Adrenal gland (tissue), 12 donors: ENCODE measurements around the gene ABHD12B. TPM values are rescaled to one million over a fixed set of nuclear protein-coding genes. Genes with fewer than 3 reads are reported as not detected.

ENCODE experiments used
- DNase-seq, 7 donors: peaks; one replicate each; pipeline ENCODE4 v3.0.0-alpha.2; 2019 to 2020
- H3K27ac ChIP-seq, 5 donors: fragments of 200-600 bp; sonication (generic) in 4 of 5; 1 replicate in 3 of 5; 2 replicates in 2 of 5; pipeline versions ENCODE4 v1.5.1 to v1.8.0; 2016 to 2020; ENCODE audit warnings: mild to moderate bottlenecking in 1 of 5
- H3K27me3 ChIP-seq: fragments of 200-600 bp; 2 replicates; pipeline ENCODE4 v1.8.0; 2021
- H3K36me3 ChIP-seq, 2 donors: fragments of 200-600 bp; replicated peaks in 1 of 2; 1 replicate in 1 of 2; 2 replicates in 1 of 2; pipeline versions ENCODE4 v1.5.1 to v1.8.0; 2018 to 2022
- H3K4me1 ChIP-seq, 2 donors: fragments of 200-600 bp; replicated peaks in 1 of 2; 1 replicate in 1 of 2; 2 replicates in 1 of 2; pipeline versions ENCODE4 v1.5.1 to v1.8.0; 2018 to 2021
- H3K4me3 ChIP-seq, 4 donors: fragments of 200-600 bp; sonication (generic) in 3 of 4; one replicate each; pipeline ENCODE4 v1.5.1; 2016 to 2018
- H3K9me3 ChIP-seq, 3 donors: fragments of 200-600 bp; sonication (generic) in 1 of 3; replicated peaks in 1 of 3; 1 replicate in 2 of 3; 2 replicates in 1 of 3; pipeline versions ENCODE4 v1.5.1 to v1.8.0; 2016 to 2021
- POLR2A ChIP-seq, 2 donors: fragments of 450-650 bp; IDR thresholded peaks; one replicate each; pipeline ENCODE4 v1.6.1; 2017; ENCODE audit warnings: antibody characterized with exemption in 2 of 2, mild to moderate bottlenecking in 2 of 2, moderate library complexity in 1 of 2
- WGBS, 4 donors: extraction: QIAGEN DNeasy Blood & Tissue Kit in 2 of 4; methylation state at CpG; one replicate each; pipeline versions ENCODE4 v1.1.5 to v1.1.7; 2013 to 2017; 5-methylcytosine and 5-hydroxymethylcytosine counted together
- intact Hi-C, 2 donors: fragments of 100-400 bp; cut with DNase I; formaldehyde crosslinking; loops; one replicate each; pipeline versions ENCODE4 v1.14.1 to v1.15.0; 2022 to 2023
- polyA plus RNA-seq, 3 donors: library from polyadenylated mRNA; stranded (reverse); fragments of 200-250 nt in 2 of 3; fragments of 350-450 nt in 1 of 3; fragmentation: Illumina TruSeq in 1 of 3; extraction: RNeasy Lipid Tissue Mini Kit (QIAGEN cat#74804) in 1 of 3; gene quantifications; one replicate each; pipeline ENCODE4 v1.2.3, GENCODE V29; 2013 to 2014
- total RNA-seq, 9 donors: library from RNA; depleted of rRNA in 4 of 9; stranded (reverse); fragments of >200 nt in 4 of 9; fragments of 120-200 nt in 1 of 9; fragmentation: NEBNext Ultra II Directional in 1 of 9; extraction: Animal tissue kit (Norgen Biotek cat#: 25700) in 1 of 9; gene quantifications; one replicate each; pipeline versions ENCODE4 v1.1.0 to v1.2.4, GENCODE V29; 2013 to 2023
- TF ChIP-seq, protein P1 (sequence below), 6 experiments: fragments of 450-650 bp in 4 of 6; fragments of 200-600 bp in 2 of 6; sonication (generic) in 1 of 6; IDR thresholded peaks; 1 replicate in 5 of 6; 2 replicates in 1 of 6; pipeline versions ENCODE4 v1.5.1 to v1.8.0; 2016 to 2021; ENCODE audit warnings: antibody characterized with exemption in 6 of 6, mild to moderate bottlenecking in 2 of 6, moderate library complexity in 1 of 6
- donor health status: healthy with polysubstance abuse.
- donor health status: Bipolar disorder and iron deficiency.
- donor health status: DM: yes; HTN: yes; CAD: no.
- donor health status: DM: no; HTN: no; CAD: no.
- donor health status: DM: no; HTN: no; CAD: no.
- donor health status: DM: yes; HTN: yes; CAD: no.

The ABHD12B gene
- total and polyA plus RNA-seq, 12 donors: 0.10 to 0.46 (median 0.37) TPM; not detected in 6

DNA sequence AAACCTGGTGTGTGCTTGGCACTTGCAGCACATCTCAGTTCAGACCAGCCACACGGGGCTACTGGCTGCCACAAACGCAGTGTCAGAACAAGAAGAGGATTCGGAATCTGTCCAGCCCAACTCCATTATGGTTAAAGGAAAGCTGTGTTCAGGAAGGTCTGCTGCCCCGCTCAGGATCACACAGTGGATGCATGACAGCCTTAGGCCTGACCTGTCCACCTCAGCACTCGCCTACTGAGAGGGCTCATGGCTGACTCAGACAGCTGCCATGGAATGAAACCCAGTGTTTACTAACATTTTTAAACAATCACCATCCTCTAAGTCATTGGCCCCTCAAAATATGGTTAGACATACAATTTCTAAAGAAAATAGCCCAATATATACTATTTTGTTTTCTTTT, 35.3 kb upstream of the ABHD12B start:
- TF ChIP-seq, protein P1, sequence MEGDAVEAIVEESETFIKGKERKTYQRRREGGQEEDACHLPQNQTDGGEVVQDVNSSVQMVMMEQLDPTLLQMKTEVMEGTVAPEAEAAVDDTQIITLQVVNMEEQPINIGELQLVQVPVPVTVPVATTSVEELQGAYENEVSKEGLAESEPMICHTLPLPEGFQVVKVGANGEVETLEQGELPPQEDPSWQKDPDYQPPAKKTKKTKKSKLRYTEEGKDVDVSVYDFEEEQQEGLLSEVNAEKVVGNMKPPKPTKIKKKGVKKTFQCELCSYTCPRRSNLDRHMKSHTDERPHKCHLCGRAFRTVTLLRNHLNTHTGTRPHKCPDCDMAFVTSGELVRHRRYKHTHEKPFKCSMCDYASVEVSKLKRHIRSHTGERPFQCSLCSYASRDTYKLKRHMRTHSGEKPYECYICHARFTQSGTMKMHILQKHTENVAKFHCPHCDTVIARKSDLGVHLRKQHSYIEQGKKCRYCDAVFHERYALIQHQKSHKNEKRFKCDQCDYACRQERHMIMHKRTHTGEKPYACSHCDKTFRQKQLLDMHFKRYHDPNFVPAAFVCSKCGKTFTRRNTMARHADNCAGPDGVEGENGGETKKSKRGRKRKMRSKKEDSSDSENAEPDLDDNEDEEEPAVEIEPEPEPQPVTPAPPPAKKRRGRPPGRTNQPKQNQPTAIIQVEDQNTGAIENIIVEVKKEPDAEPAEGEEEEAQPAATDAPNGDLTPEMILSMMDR (IDR thresholded peaks at IDR 0.05): no peak
- TF ChIP-seq POLR2A (IDR thresholded peaks at IDR 0.05): no peak
- H3K27ac ChIP-seq: no peak overlapping the region
- H3K9me3 ChIP-seq: no peaks in the 10 kb centered on the region
- H3K4me3 ChIP-seq: no peak overlapping the region
- intact Hi-C loops: no loop called here
- H3K36me3 ChIP-seq: no peaks in the 10 kb centered on the region
- H3K27me3 ChIP-seq: no peaks in the 10 kb centered on the region
- peaks cover 0 to 8% of the 10 kb centered on the region in 2 donors for H3K4me1 ChIP-seq
- WGBS, 4 donors: 88 to 95% (median 90%) methylated on average over 4 to 5 of the region's 5 CpGs
- no peak for DNase-seq

DNA sequence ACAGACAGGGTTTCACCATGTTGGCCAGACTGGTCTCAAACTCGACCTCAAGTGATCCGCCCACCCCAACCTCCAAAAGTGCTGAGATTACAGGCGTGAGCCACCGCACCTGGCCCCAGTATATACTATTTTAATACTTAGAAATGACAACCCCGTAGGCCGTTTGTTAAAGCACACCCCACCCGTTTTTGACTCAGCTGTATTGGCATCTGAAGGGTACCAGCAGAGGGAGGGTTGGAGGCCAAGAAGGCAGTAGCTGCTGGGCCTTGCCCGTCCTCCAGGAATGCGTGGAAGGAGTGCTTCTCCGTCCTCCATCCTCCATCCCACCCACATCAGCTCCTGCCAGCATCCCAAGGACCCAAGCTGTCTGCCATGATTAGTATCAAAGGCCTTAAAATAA, 34.6 kb upstream of the ABHD12B start:
- Histone ChIP-seq H3K4me1 (peaks cover 0 to under 1% of the 10 kb centered on the region in 2 donors), H3K36me3 (no peaks in the 10 kb centered on the region)
- intact Hi-C loops: no loop called here

DNA sequence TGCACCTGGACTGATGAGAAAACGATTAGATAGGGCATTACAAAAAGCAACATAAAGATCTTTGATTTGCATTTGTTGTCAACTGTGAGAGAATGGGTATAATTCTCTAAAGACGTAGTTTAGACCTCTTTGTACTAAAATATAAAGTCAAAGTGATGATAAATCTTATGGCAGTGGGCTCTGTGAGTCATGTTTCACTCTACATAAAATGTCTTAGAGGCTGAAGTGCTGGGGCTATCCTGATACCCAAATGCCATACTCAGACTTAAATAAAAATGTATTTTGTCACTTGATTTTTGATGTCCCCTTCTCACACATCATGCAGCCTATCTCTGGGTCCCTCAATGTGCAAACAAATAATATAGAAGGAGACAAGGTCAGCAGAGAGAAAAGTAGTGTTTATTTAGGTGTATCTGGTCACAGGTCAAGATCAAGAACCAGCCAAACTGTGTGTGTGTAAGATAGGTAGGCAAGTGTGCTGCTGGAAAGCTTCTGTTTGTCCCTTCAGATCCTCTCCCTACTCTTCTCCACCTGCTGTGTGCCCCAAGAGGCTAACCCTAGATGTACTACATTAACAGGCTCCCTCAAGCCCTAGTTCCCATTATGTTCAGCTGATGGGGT, 33.9 kb upstream of the ABHD12B start:
- intact Hi-C loops: no loop called here
- Histone ChIP-seq H3K27ac (no peak overlapping the region), H3K4me3 (no peak overlapping the region), H3K4me1 (no peaks in the 10 kb centered on the region), H3K36me3 (no peaks in the 10 kb centered on the region), H3K27me3 (no peaks in the 10 kb centered on the region), H3K9me3 (no peaks in the 10 kb centered on the region)
- DNase-seq: no peak
- TF ChIP-seq, protein P1 (IDR thresholded peaks at IDR 0.05): no peak
- no peak for TF ChIP-seq POLR2A (IDR thresholded peaks at IDR 0.05)
- WGBS, 4 donors: 67 to 85% (median 78%) methylated on average over 2 of the region's 2 CpGs

More for the DNA sequence above, 34.6 kb upstream of the ABHD12B start:
- Histone ChIP-seq H3K9me3 (no peaks in the 10 kb centered on the region), H3K27me3 (no peaks in the 10 kb centered on the region), H3K27ac (no peak overlapping the region), H3K4me3 (no peak overlapping the region)
- no peak for DNase-seq
- TF ChIP-seq POLR2A (IDR thresholded peaks at IDR 0.05): no peak
- TF ChIP-seq, protein P1 (IDR thresholded peaks at IDR 0.05): no peak
- WGBS, 4 donors: 69 to 82% (median 72%) methylated on average over 6 to 10 of the region's 10 CpGs

DNA sequence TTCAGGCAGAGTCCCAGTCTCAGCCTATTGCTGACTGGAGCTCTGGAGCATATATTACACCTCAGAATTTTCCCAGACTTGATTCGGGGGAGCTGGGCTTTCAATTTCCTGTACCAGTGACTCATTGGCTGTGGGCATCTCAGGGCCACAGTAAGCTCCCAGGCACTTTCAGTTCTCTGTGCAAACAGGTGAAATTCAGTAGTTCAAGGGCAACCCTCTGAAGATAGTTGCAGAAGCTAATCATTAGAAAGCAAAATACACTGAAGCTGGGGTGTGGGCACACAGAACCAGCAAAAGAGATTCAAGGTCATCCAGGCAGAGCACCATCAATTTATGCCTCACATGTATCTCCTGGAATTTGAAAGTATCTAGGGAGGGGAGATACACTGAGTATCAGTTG, 32.8 kb upstream of the ABHD12B start:
- H3K36me3 ChIP-seq: no peaks in the 10 kb centered on the region
- no peaks in the 10 kb centered on the region for H3K9me3 ChIP-seq
- intact Hi-C loops: no loop called here
- no peaks in the 10 kb centered on the region for H3K27me3 ChIP-seq
- H3K4me1 ChIP-seq: no peaks in the 10 kb centered on the region
- H3K4me3 ChIP-seq: no peak overlapping the region
- WGBS, 4 donors: 14 to 56% (median 47%) methylated on average over 1 of the region's 1 CpG
- peak in 5 of 7 donors; percentile 18 to 38 (median 31) for DNase-seq
- H3K27ac ChIP-seq: no peak overlapping the region
- TF ChIP-seq POLR2A (IDR thresholded peaks at IDR 0.05): no peak
- TF ChIP-seq, protein P1 (IDR thresholded peaks at IDR 0.05): no peak
